Measurements from ENCODE around the gene HNF4A.

The HNF4A gene

GRCh38 chr20:44406572-44407137 is 51.2 kb downstream of the HNF4A start:
- no peak for DNase-seq

GRCh38 chr20:44407402-44408184 is 52.1 kb downstream of the HNF4A start:
- DNase-seq = no peak

DNA sequence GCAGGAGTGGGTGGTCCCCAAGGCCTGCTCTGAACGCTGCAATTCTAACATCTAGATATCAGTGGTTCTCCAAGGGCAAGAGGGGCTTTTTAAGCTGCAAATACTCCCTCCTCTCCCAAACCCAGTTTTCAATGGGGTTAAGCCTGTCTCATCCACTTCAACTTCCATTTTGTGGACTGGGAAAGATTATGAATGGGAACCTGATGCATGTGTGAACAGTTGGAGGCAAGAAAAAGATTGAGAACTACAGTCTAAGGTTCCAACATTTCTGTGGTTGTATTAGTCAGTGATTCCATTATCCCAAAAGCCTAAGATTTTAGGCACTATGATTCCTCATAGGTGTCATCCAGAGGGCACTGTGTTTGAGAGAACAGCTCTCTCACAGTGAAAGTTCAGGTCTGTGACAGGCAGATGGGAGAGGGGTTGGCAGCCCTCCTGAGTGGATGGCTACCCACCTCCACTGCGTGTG is 53.7 kb downstream of the HNF4A start:
- DNase-seq = no peak

GRCh38 chr20:44410583-44411019 is 55.1 kb downstream of the HNF4A start:
- DNase-seq = no peak

- DNase-seq = no peak
Observed at GRCh38 chr20:44411020-44411756, 55.7 kb downstream of the HNF4A start.

DNA sequence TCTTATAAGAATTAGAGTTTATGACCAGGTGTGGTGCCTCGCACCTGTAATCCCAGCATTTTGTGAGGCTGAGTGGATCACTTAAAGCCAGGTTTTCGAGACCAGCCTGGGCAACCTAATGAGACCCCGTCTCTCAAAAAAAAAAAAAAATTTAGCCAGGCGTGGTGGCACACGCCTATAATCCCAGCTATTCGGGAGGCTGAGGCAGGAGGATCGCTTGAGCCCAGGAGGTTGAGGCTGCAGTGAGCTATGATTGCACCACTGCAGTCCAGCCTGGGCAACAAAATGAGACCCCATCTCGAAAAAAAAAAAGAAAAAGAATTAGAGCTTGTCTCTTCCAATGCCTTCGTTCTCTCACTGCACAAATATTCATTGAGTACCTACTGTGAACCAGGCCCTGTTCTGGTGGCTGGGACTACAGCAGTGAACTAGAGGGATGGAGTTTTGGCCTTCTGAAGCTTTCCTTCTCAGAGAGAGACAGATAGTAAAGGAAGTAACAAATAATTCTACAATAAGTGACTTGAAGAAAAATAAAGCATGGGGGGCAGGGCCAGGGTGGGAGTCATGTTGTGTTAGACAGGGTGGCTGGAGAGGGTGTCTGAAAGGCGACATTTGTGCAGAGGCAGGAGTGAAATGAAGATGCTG is 56.4 kb downstream of the HNF4A start:
- no peak for DNase-seq

DNA sequence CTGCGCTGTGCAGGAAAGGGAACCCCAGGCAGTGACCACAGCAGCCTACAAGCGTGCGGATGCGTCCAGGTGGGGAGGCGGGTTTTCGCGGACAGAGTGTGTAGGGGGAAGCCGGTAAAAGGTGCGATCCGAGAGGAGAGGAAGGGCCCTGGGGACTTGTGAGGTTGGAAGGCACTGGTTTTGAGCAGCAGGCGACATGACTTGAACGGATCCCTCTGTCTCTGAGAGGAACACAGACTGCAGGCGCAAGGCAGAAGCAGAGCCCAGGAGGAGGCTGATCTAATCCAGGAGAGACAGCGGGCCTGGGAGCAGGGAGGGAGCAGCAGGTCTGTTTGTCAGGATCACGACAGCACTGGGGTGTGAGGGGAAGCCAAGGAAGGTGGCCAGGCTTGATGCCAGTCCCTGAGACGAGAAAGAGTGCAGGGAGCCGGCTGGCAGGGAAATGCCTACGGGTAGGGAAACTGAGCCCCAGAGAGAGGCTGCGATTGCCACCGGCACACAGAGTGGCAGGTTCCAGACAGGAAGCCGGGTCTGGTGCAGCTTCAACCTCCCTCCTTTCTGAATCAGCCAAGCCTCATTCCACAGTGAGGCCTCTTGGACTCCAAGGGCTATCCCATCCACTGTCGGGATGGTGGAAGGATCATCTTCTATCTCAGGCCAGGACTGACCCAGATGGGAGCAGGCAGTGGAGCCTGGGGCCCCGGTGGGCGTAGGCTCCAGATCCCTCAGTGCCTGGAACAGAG is 57.1 kb downstream of the HNF4A start:
- DNase-seq = no peak

DNA sequence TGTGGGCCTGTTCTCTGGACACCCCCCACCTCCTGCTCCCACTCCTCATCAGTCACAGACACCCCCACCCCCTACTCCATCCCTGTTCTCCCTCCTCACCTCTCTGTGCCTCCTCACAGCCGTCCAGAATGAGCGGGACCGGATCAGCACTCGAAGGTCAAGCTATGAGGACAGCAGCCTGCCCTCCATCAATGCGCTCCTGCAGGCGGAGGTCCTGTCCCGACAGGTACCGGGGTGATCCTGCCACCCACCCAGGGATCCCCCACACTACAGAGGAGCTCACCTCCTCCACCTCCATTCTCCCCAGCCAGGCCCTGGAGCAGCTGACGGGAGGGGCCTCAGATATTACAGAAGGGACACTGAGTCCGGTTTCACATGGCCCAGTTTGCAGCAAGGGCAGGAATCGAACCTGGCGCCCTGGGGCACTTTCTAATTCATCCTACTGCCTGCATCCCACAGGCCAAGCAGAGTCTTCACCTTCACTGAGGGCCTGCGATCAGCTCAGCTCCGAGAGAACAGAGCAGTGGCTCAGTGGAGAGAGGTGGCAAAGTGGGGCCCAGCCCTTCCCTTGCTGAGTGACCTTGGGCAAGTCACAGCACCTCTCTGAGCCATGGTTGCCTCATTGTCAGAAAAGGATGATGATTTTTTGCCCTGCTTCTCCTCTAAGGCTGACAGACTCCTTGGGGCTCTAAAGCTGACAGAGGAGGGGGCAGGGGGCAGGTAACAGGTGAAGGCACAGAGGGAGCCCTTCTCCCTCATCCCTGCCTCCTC is 58.3 kb downstream of the HNF4A start:
- DNase-seq = no peak

GRCh38 chr20:44414346-44414714 is 58.8 kb downstream of the HNF4A start:
- DNase-seq = no peak

- no peak for DNase-seq
Observed at GRCh38 chr20:44414808-44415207, 59.3 kb downstream of the HNF4A start.

DNA sequence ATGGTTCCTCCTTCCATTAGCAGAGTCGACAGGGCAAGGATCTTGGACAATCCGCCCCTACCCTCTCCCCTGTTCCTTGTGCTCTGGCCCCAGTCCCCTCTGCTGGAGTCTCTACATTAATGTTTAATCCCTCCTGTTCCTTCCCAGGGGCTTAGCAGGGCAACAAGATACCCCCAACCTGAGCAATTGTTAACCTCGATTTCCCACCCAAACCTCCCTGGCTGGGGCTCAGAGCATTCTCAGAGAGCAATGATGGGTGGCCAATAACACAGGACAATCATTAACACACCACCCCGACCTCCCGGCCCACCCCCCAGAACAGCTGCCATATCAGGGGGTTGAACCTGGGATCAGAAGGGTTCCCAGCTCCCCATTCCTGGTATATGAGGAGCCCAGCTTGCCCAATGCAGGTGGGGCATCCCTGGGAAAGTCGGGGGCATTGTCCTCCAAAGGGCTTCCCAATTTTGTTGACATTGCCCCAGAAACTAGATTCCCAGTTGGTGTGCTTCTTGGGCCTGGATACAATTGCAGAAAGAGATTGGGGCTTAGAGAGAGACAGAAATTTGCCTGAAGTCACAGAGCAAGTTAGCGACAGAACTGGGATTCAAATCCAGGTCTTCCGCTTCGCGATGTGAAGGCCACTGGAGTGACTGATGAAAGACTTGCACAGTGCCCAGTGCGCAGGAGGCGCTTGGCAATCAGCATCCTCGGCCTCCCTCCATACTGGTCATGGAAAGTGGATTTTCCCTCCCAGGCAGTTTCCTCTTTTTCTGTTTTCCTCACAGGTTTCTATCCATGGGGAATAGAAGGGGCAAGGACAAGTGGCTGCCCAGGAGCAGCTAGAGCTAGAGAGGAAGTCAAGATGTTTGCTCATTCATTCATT is 60.6 kb downstream of the HNF4A start:
- DNase-seq = no peak

GRCh38 chr20:44418069-44418905 is 62.8 kb downstream of the HNF4A start:
- no peak for DNase-seq

DNA sequence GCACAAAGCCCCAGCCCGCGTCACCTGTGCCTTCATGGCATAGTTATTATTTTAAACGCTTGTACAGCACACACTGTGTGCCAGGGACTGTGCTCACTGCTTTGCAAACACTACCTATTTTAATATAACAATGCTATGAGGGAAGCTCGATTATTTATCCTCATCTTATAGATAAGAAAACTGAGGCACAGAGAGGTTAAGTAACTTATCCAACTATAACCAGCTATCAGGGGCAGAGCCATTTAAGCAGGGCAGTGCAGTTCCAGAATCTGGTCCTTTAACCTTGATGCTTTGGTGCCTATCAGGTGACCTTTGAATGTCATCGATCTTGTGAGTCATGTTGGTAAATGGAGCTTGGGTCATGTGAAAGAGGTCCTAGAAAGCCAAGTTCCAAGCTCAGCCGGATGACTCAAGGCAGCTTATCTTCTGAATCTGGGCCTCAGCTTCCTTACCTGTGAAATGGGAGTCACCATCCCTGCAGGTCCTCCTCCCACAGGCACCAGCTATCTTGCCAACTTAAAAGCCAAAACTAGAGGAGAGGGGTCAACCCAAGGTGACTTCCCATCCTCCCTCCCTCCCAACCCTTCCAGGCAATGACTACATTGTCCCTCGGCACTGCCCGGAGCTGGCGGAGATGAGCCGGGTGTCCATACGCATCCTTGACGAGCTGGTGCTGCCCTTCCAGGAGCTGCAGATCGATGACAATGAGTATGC is 63.8 kb downstream of the HNF4A start:
- DNase-seq = no peak

GRCh38 chr20:44420497-44420896 is 65.0 kb downstream of the HNF4A start:
- DNase-seq = no peak

GRCh38 chr20:44422083-44422482 is 66.6 kb downstream of the HNF4A start:
- no peak for DNase-seq

DNA sequence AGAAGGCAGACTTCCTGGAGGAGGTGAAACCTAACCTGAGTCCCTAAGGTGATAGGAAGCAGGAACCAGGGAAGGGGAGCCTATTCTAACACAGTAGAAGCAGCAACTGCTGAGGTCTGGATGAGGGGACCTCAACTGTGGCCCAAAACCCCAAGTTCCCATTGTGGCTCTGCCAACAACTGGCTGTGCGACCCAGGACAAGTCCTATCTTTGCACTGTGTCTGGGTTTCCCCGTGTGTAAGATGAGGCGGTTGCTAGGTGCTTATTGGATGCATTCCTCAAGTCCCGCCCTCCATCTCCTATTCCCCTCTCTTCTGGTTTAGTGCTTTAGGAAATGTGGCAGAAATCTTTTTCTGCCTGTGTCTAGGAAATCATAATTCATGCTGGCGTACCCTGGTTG is 68.0 kb downstream of the HNF4A start:
- no peak for DNase-seq

DNA sequence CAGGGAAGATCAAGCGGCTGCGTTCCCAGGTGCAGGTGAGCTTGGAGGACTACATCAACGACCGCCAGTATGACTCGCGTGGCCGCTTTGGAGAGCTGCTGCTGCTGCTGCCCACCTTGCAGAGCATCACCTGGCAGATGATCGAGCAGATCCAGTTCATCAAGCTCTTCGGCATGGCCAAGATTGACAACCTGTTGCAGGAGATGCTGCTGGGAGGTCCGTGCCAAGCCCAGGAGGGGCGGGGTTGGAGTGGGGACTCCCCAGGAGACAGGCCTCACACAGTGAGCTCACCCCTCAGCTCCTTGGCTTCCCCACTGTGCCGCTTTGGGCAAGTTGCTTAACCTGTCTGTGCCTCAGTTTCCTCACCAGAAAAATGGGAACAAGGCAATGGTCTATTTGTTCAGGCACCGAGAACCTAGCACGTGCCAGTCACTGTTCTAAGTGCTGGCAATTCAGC is 68.6 kb downstream of the HNF4A start:
- DNase-seq = no peak

GRCh38 chr20:44425923-44426322 is 70.4 kb downstream of the HNF4A start:
- DNase-seq = no peak
